ENCODE measurements around the gene EPHA4.

DNA sequence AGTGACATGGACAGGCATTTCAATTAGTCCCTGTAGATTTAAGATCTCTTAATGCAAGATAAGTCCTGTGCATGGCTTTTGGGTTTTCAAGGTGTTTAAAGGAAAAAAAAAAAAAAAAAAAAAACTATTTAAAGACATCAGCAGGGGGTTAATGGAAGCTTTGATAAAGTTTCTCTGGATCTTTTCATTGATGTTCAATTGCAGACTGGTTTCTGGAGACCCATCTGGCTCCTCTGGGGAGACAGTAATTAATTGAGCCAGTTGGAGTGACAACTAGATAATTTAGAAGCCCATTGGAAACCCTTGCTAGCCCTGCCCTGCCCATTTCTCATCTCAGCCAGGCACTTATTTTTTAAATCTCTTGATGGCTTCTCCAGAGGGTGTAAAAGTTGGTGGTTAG lies 98.7 kb downstream of the EPHA4 start:
- no peak for TF ChIP-seq CTCF (IDR thresholded peaks at IDR 0.05; ENCODE audit: low read depth, low read length)
- TF ChIP-seq EZH2phosphoT487 (IDR thresholded peaks at IDR 0.05; ENCODE audit: low read depth) = no peak
